Glomerular endothelial cell (primary cell): ENCODE results near the gene KCNJ6. TPM values are rescaled to one million over a fixed set of nuclear protein-coding genes. Genes with fewer than 3 reads are reported as not detected.
"Not testable (repeated sequence)": the region's sequence is repeated elsewhere in the genome, so short reads cannot be mapped to it uniquely, and the experiment has no call there.

Source experiments
- DNase-seq: peaks from one replicate; pipeline ENCODE4 v3.0.0-alpha.2; 2011; ENCODE audit warnings: low read depth, low spot score; ENCODE audit errors: extremely low read depth
- total RNA-seq: library from RNA; depleted of rRNA; stranded (reverse); fragments of >200 nt; gene quantifications from 2 replicates; pipeline ENCODE4 v1.2.3, GENCODE V29; 2015

KCNJ6 gene
- total RNA-seq, 1 donor from 2014 or later: 0.12 TPM

DNA sequence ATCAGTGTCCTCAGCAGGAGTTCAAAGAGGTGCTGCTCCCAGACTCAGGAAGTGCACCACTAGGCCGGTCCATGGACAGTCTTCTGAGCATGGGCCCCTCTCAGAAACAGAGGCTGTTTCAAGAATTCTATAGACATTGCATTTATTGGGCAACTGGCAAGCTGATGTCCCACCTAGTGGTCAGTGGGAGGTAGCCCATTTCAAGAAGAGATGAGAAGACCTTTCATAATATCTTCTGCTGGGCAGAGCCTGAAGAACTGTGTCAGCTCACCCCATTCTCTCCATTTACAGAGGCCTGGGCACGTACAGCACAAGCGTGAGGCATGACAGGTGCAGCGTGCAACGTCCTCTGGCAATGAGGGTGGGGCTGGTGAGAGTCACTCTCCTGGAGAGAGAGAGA, 333.7 kb downstream of the KCNJ6 start:
- peak; percentile 42 for DNase-seq

GRCh38 chr21:37580666-37581065, 335.6 kb downstream of the KCNJ6 start:
- DNase-seq: peak; percentile 87

DNA sequence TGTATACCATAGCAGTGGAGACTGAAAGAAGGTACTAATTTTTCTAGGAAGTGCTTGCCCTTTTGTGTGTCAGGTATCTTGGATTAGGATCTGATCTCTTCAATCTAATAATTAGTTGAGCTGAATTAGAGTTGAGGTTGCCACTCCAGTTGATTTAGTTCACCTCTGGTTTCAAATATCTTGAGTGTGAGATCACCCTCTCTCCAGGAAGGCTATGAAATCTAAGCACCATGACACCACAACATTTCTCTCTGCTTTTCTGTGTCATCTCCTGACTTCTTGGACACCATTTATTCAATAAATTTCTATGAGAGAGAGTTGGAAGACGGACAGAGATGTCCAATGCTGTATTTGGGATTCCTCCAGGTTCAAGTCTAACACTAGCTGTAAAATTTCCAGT, 336.9 kb downstream of the KCNJ6 start:
- DNase-seq: no peak

GRCh38 chr21:37578471-37579126, 337.7 kb downstream of the KCNJ6 start:
- DNase-seq: no peak

DNA sequence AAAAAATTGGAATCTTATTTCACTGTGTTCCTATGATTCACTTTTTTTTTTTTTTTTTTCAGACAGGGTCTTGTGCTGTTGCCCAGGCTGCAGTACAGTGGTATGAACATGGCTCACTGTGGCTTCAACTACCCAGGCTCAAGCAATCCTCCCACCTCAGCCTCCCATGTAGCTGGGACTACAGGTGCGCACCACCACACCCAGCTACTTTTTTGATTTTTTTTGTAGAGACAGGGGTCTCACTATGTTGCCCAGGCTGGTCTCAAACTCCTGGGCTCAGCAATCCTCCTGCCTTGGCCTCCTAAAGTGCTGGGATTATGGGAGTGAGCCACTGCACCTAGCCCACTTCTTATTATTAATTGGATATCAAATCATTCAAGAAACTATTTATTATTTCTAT, 339.3 kb downstream of the KCNJ6 start:
- not testable (repeated sequence) for DNase-seq

DNA sequence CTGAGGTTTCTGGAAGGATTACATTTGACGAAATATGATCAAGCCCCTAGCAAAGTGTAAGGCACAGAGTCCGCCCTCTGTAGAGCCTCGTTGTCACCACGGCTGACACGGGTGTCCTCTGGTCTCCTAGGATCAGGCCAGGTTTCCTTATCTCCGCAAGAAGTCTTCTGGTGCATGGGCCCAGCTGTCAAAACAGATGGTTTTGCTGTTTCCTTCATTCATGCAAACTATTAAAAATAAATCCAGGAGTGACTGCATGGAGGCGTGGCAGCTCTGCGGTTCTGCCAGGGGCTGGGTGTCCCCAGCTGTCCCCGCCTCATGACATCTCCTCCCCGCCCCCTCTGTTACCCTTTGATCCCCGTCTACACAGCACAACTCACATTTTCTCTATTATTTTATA, 340.7 kb downstream of the KCNJ6 start:
- DNase-seq: no peak

GRCh38 chr21:37574751-37575150, 341.5 kb downstream of the KCNJ6 start:
- no peak for DNase-seq

DNA sequence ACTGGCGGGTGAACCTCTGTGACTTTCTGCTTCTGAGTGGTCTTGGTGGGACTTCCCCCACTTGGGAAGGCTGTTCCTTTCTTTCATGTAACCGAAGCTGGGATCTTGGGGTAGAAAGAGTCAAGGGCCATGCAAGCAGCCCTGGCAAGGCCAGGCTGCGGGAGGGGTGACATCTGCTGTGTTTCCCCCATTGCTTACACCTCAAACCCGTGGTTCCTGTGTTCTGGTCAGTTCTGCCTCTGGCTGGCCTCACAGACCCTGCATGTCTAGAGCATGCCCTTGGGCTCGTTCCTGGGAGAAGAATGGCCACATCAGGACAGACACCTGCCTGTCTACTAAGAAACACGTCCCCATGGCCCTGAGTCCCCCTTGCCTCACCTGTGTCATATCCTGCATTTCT, 341.9 kb downstream of the KCNJ6 start:
- no peak for DNase-seq

DNA sequence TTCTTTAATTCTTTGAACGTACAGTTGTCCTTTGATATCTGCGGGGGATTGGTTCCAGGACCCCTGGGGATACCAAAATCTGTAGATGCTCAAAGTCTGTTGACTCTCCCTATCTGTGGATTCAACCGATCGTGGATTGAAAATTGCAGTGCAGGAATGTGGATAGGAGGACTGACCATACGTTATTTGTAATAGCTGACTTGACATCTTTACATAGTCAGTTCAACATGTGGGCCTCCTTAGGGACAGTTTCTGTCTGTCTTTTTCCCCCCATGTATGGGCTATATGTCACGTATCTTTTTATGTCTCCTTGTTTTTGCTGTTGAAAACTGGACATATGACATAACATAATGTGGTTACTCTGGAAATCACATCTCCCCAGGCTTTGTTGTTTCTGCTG, 344.8 kb downstream of the KCNJ6 start:
- DNase-seq: no peak

GRCh38 chr21:37568916-37569315, 347.3 kb downstream of the KCNJ6 start:
- no peak for DNase-seq

GRCh38 chr21:37568415-37568814, 347.8 kb downstream of the KCNJ6 start:
- no peak for DNase-seq

DNA sequence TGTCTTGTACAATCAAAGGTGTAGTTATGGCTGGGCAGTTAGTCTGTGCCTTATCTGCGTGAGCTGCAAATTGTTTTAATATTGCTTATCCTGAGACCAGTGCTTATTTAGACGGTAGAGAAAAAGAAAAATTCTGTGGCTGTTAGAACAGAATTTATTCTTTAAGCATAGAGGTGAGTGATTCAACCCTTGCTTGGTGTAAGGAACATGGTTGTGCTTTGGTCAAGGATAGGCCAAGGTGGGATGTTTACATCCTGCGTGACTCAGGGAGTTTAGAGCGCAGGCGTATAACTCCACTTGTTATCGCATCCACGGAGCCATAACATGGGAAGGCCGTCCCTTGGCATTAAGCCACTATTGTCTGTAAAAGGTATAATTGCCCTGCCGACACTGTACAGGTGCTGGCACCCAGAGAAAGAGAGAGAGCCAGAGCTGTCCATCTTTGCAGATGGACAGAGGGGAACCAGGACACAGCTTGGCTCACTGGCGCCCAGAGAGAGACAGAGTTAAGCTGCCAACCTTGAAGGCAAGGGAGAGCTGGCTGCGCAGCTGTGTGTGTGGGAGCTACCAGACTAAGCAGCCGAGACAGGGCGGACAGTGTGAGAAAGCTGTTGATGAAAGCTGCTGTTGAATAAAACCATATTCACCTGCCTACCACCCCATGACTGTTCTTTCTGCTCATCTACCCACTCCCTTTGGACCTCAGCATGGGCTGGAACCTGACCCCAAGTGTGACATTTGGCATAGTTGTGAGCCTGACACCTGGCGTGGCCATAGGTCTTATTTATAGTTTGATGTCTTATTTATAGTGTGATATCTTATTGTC, 349.3 kb downstream of the KCNJ6 start:
- DNase-seq: no peak

- no peak for DNase-seq
Measured at GRCh38 chr21:37565530-37566223, 350.6 kb downstream of the KCNJ6 start.

DNA sequence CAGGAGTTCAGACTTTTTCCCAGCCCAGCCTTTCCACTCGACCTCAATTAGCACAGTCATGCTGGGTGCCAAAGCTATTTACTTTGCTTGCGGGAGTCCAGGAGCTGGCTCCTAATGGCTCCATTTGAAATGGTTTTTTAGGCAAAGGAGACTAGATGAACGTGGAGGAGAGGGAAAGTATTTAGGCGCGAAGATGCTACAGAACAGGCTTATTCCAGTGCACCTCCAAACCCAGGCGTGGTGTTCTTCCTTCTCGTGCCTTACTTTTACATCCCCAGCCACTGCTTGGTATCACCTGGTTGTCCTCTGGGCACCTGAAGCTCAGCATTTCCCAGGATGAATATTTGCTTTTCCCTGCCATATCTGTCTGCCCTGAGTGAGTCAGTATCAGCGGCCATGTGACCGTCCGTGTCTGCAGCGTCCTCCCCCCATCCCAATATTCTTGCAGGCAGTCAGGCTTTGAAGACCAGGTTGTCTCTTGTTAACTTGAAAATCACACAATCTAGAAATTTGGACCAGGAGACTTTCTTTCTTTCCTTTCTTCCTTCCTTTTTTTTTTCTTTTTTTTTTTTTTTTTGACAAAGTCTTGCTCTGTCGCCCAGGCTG, 351.2 kb downstream of the KCNJ6 start:
- no peak for DNase-seq

DNA sequence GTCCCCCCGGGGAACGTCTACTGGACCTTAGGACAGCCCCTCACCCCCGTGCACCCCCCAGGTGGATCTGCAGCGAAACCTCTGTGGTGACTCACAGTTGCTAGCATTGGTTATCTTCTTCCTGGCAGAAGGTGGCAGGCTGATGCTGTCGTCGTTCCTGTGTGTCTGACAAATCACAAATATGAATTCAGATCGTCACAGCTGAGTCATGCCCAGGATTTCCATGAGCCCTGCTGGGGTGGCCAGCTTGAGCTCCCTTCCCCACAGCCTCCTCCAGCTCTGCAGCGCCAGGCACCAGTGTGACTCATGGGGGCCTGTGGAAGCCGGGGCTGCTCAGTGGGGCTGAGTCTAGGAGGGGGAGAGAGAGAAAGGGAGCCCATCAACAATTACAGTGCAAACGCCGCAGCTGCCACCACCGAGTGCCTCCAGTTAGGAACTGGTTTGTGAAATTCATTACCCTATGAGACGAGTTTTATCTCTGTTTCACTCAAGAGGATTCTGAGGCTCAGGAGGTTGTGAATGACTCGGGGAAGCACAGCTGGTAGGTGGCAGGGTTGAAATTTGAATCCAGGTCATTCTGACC, 351.8 kb downstream of the KCNJ6 start:
- DNase-seq: peak; percentile 97

- no peak for DNase-seq
Measured at GRCh38 chr21:37563641-37564340, 352.5 kb downstream of the KCNJ6 start.

DNA sequence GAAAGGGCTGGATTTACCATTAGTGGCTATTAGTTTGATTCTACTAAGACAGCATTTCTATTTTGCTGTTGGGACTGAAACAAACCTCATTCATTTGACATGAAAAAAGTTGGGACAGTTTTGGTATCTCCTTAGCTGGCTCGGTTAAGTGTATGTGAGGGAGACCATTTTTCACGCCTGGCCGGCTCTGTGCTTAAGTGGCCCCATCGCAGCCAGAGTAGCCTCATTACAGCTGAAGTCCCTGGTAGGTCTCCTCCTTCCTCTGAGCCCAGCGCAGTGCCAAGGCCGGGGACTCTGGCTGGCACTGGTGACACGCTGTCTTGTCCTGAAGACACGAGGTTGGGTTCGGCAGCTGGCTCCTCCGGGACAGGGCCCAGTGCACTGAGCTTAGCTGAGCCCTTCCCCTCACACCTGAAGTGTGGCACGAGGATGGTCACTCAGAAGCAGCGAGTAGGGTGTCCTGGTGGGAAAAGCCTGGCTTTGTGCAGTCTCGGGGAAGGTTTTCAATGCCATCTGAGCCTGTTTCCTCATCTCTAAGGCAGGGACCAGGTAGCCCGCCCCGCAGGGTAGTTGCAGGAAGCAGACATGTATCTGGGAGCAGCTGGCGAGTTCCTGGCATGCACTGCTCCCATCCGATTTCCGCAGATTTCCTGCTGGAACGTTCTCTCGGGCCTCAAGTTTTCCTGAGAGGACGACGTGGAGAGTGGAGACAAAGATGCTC, 353.2 kb downstream of the KCNJ6 start:
- DNase-seq: no peak

DNA sequence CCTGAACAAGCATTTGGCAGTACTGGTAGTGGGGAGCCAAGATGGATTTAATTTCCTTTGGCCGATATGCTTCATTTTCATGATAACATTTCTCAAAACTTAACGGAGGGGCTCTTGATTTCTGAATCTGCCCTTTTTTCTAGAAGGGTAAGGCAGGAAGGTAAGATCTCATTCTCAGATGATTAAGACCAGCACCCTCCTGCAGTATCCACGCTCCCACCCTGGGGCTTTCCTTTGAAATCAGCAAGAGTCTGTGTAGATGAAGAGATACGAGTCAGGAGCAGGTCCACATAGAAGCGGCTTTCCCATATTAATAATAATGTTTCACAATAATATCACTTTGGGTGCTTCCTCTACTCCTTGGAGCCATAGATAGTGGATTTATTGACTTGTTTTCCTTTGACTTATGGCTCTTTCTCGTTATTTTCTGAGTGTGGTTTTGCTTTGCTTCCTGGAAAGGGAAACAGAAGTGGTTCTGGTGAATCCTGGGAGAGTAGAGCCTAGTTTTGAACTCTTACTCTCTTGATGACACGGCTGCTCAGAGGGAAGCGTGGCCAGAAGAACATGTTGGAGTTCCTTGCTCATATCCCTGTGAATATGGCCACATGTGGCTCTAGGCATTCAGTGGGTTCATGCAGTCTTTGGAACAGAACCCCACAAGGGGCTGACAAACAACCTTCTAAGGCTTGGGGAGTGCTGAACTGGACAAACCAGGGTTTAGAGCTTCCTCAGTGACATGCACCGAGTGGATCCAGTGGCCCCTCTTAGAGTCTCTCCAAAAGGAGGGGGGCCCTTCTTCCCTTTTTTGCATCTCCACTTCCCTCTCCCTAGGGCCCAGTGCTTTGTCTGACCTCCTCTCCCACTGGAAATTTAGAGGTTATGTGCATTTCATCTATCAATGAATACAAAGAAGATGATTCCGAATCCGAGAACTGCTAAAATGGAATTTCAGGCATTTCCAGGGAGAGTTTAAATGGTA, 354.0 kb downstream of the KCNJ6 start:
- DNase-seq: no peak

- no peak for DNase-seq
Measured at GRCh38 chr21:37561506-37561905, 354.8 kb downstream of the KCNJ6 start.
